Upper lobe of right lung (tissue), 1 donor: ENCODE data around the gene SARDH. TPM values are rescaled to one million over a fixed set of nuclear protein-coding genes. Genes with fewer than 3 reads are reported as not detected.

Source experiments
- ATAC-seq: fragments of 200-7000 bp; cut with Tn5 transposase; one replicate; pipeline ENCODE4 v1.9.1; 2020; ENCODE audit warnings: mild to moderate bottlenecking, moderate library complexity
- DNase-seq: peaks from one replicate; pipeline ENCODE4 v3.0.0-alpha.2; 2020
- H3K27ac ChIP-seq: fragments of 200-600 bp; one replicate; pipeline ENCODE4 v1.8.0; 2022
- H3K27me3 ChIP-seq: fragments of 200-600 bp; one replicate; pipeline ENCODE4 v1.8.0; 2022; ENCODE audit warnings: mild to moderate bottlenecking
- H3K36me3 ChIP-seq: fragments of 200-600 bp; one replicate; pipeline ENCODE4 v1.8.0; 2022
- H3K4me1 ChIP-seq: fragments of 200-600 bp; one replicate; pipeline ENCODE4 v1.8.0; 2022
- H3K4me3 ChIP-seq: fragments of 200-600 bp; one replicate; pipeline ENCODE4 v1.8.0; 2022; ENCODE audit warnings: mild to moderate bottlenecking
- H3K9me3 ChIP-seq: fragments of 200-600 bp; one replicate; pipeline ENCODE4 v1.8.0; 2022
- CTCF ChIP-seq: fragments of 200-600 bp; IDR thresholded peaks from one replicate; pipeline ENCODE4 v1.8.0; 2022; ENCODE audit warnings: antibody characterized with exemption
- intact Hi-C: fragments of 100-400 bp; cut with DNase I; formaldehyde crosslinking; loops from one replicate; pipeline ENCODE4 v1.11.0; 2022
- total RNA-seq: library from RNA; stranded (reverse); fragmentation: NEBNext Ultra II Directional; extraction: Animal tissue kit (Norgen Biotek cat#: 25700); gene quantifications from one replicate; pipeline ENCODE4 v1.2.1, GENCODE V29; 2021
- donor health status: DM: no; HTN: yes; CAD: no; lungs with severe emphysema.

SARDH gene
- total RNA-seq, 1 donor from 2014 or later, result 6.8 TPM

- no peaks in the 10 kb centered on the region for H3K4me1 ChIP-seq
- peaks cover 27% of the 10 kb centered on the region for H3K36me3 ChIP-seq
- DNase-seq (no peak), ATAC-seq (no peak)
- H3K27me3 ChIP-seq, result no peaks in the 10 kb centered on the region
- no peaks in the 10 kb centered on the region for H3K9me3 ChIP-seq
- no peak overlapping the region for H3K4me3 ChIP-seq
- no peak for TF ChIP-seq CTCF
- H3K27ac ChIP-seq, result no peak overlapping the region
- intact Hi-C loops, result loop anchor here (5.0 kb wide), 1 partner anchor 216 kb away; no protein-coding TSS in a partner anchor
Observed at GRCh38 chr9:133780962-133781827, 43.0 kb upstream of the SARDH start.

GRCh38 chr9:133780404-133780945 lies 42.3 kb upstream of the SARDH start:
- Histone ChIP-seq H3K27ac (no peak overlapping the region), H3K4me1 (no peaks in the 10 kb centered on the region), H3K36me3 (peaks cover 25% of the 10 kb centered on the region), H3K27me3 (no peaks in the 10 kb centered on the region), H3K4me3 (no peak overlapping the region), H3K9me3 (no peaks in the 10 kb centered on the region)
- no peak for TF ChIP-seq CTCF
- intact Hi-C loops, result loop anchor here (5.0 kb wide), 1 partner anchor 217 kb away; no protein-coding TSS in a partner anchor
- DNase-seq, result no peak
- ATAC-seq, result no peak

- TF ChIP-seq CTCF, result no peak
- peaks cover 25% of the 10 kb centered on the region for H3K36me3 ChIP-seq
- H3K4me3 ChIP-seq, result no peak overlapping the region
- no peaks in the 10 kb centered on the region for H3K4me1 ChIP-seq
- ATAC-seq (no peak), DNase-seq (no peak)
- intact Hi-C loops, result loop anchor here (5.0 kb wide), 1 partner anchor 218 kb away; no protein-coding TSS in a partner anchor
- H3K27ac ChIP-seq, result no peak overlapping the region
- no peaks in the 10 kb centered on the region for H3K27me3 ChIP-seq
- H3K9me3 ChIP-seq, result no peaks in the 10 kb centered on the region
Observed at GRCh38 chr9:133779516-133780403, 41.6 kb upstream of the SARDH start.

- H3K4me3 ChIP-seq, result no peak overlapping the region
- no peak for DNase-seq
- peaks cover 30% of the 10 kb centered on the region for H3K36me3 ChIP-seq
- no peak for TF ChIP-seq CTCF
- no peaks in the 10 kb centered on the region for H3K9me3 ChIP-seq
- H3K27ac ChIP-seq, result no peak overlapping the region
- no peak for ATAC-seq
- H3K4me1 ChIP-seq, result no peaks in the 10 kb centered on the region
- no peaks in the 10 kb centered on the region for H3K27me3 ChIP-seq
- intact Hi-C loops, result no loop called here
Observed at GRCh38 chr9:133779081-133779480, 40.9 kb upstream of the SARDH start.

- Histone ChIP-seq H3K27ac (no peak overlapping the region), H3K27me3 (no peaks in the 10 kb centered on the region), H3K4me1 (no peaks in the 10 kb centered on the region), H3K9me3 (no peaks in the 10 kb centered on the region), H3K36me3 (peaks cover 36% of the 10 kb centered on the region), H3K4me3 (no peak overlapping the region)
- intact Hi-C loops, result no loop called here
- no peak for ATAC-seq
- TF ChIP-seq CTCF, result no peak
- no peak for DNase-seq
Observed at GRCh38 chr9:133778336-133779013, 40.3 kb upstream of the SARDH start.
